HG03103 (cell line): ENCODE measurements around the gene FDX1.

Experiments
- ATAC-seq: cut with Tn5 transposase; IDR thresholded peaks from one replicate; pipeline ENCODE4 v1.9.1; 2021; ENCODE audit warnings: low read depth; ENCODE audit not compliant: unreplicated experiment

FDX1 gene

DNA sequence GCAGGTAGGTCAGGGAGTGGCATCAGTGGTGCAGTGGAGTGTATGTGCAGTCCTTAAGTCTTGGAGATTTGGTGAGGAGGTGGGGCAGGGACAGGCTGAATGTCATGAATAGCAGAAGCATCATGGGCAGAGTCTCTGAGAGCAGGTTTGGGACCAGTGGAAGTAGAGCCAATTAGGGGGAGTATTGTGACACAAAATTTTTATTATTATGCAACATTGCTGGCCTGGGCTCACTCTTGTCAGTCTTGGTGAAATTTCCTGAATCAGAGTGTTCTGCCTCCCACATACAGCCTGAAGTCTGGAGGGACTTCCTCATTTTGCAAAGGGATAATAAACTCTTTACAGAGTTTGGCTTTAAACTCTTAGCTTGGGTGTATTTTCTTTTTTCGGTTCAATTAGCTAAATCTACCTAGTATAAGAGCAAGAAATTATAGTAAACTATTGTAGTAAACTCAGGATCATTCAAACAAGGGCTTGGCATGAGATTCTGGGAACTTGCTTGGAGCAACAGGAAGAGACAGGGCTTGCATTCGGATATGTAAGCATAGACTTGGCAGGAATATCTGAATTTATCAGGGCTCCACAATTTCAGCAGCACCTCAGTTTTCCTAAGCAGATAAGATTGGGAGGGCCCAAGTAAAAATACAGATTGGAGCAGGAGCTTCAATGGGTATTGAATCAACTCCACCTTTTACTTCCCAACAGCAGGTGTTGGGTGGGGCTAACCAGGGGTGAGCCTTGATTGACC lies 67.7 kb downstream of the FDX1 start:
- ATAC-seq = no peak

DNA sequence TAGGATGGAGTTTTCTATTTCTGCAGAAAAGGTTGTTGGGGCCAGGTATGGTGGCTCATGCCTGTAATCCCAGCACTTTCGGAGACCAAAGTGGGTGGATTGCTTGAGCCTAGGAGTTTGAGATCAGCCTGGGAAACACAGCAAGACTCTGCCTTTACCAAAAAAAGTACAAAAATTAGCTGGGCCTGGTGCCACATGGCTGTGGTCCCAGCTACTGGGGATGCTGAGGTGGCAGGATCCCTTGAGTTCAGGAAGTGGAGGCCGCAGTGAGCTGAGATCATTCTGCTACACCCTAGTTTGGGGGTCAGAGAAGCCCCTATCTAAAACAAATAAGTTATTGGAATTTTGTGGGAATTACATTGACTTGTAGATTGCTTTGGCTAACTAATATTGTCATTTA lies 71.7 kb downstream of the FDX1 start:
- no peak for ATAC-seq

DNA sequence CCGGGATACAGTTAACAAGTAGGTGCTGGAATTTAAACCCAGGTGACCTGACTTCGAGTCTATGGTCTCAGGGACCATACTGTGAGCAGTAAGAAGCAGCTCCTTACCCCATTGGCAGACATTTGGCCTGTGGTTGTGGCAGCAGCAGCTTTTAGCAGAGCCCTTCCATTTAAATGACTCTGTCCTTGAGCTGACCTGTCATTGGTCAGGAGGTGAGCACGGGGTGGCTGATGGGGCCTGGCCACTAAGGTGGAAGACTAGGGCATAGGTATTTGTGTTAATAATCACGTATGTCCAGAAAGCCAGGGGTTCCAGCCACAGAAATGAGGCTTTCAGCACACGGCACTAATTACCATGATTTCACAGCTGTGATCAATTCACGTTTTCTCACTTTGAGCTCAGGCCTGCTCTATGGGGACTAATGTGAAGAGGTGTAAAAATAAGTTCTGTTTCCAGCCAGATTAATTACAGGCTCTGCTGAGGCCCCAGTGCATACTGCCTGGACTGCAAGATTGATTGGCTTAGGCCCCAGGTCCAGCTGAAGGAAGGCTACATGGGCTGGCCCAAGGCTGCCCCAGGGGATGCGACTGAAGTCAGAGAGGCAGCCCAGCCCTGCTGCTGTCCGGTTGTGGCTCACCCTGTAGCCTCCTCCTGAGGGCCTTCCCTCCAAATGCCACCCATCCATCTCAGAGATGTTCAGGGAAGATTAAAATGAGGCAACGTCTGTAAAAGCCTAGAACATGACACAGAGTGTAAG lies 76.0 kb downstream of the FDX1 start:
- ATAC-seq = no peak

GRCh38 chr11:110507328-110507727 lies 77.6 kb downstream of the FDX1 start:
- ATAC-seq = no peak

DNA sequence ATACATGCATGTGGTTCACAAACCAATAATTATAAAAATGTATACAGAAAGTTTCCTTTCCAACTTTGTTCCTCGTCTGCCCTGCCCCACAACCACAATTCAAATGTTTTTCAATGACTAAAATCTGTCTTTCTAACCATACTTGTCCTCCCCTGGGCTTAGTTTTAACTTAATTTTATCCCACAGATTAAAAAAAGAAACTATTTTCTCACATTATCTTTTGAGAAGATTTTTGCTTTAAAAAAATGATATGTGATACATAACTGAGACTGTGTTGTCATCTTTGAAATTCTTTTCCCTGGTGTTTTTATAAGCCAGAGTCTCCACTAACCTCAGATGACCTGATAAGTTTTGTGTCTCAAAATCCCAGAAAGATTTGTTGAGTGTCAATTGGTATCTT lies 79.0 kb downstream of the FDX1 start:
- no peak for ATAC-seq

GRCh38 chr11:110509472-110509871 lies 79.7 kb downstream of the FDX1 start:
- ATAC-seq = no peak

- no peak for ATAC-seq
Measured at GRCh38 chr11:110512026-110512425, 82.3 kb downstream of the FDX1 start.

DNA sequence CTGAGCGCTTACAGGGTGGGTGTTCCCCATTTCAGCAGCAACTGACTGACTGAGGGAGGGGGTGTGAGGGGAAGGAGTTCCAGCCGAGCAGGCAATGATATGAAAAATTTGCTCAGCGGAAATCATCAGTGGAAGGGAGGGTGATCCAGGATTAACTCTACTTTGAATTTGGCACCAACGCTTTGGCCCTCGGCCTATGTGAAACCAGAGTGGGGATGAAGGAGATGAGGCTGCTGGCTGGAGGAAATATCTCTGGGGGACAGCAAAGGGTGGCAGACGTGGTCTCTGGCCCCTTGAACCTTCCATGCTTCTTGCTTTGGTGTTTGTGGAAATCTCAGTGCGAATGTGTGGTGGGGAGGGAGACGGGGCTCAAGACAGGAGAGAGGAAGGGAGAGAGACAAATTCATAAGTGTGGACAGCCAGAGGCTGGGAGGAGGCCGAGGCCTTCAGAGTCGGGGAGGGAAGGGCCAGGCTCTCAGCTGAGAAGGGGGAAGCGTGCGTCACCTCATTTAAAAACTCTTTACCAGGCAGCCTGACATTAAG lies 83.6 kb downstream of the FDX1 start:
- ATAC-seq = no peak

- no peak for ATAC-seq
Measured at GRCh38 chr11:110513846-110514437, 84.2 kb downstream of the FDX1 start.
